NB4 (cell line): ENCODE data around the gene SV2C.
A peak's percentile ranks its signal among the peaks of the same experiment; 100 is the strongest.

Experiments
- DNase-seq: peaks from one replicate; pipeline ENCODE4 v3.0.0; 2010; ENCODE audit warnings: low read depth
- H3K4me3 ChIP-seq: one replicate; pipeline ENCODE4 v1.5.1; 2011; ENCODE audit warnings: mild to moderate bottlenecking, low read depth, low read length, moderate library complexity
- MYC ChIP-seq: IDR thresholded peaks from 2 replicates; pipeline ENCODE4 v1.6.1; 2011; ENCODE audit warnings: low read depth, low read length
- POLR2A ChIP-seq: IDR thresholded peaks from 2 replicates; pipeline ENCODE4 v1.6.1; 2011; ENCODE audit warnings: mild to moderate bottlenecking; ENCODE audit not compliant: insufficient read length; ENCODE audit errors: extremely low read depth
- TF ChIP-seq, protein P1 (sequence below): IDR thresholded peaks from one replicate; pipeline ENCODE4 v1.5.1; 2012; ENCODE audit warnings: low read depth, low read length
- TF ChIP-seq, protein P2 (sequence below): IDR thresholded peaks from 2 replicates; pipeline ENCODE4 v1.6.1; 2011; ENCODE audit warnings: low read depth, low read length

The SV2C gene

DNA sequence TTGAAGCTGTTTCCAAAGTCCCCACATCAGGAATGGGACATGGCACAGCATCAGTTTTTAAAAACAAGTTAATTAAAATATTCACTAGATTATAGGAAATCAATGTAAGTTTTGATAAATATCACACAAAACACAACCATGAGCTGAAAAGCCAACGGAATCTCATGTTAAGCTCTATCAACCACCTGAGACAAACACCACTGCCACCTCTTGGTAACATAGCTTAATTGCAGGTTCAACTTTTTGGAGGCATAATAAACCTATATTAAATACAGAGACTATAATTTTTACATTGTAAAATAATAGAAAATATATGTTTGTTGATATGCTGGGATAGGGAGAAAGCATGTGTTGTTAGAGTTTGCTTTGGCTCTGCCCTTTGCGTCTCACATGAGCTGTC is 126.1 kb downstream of the SV2C start:
- TF ChIP-seq, protein P1, sequence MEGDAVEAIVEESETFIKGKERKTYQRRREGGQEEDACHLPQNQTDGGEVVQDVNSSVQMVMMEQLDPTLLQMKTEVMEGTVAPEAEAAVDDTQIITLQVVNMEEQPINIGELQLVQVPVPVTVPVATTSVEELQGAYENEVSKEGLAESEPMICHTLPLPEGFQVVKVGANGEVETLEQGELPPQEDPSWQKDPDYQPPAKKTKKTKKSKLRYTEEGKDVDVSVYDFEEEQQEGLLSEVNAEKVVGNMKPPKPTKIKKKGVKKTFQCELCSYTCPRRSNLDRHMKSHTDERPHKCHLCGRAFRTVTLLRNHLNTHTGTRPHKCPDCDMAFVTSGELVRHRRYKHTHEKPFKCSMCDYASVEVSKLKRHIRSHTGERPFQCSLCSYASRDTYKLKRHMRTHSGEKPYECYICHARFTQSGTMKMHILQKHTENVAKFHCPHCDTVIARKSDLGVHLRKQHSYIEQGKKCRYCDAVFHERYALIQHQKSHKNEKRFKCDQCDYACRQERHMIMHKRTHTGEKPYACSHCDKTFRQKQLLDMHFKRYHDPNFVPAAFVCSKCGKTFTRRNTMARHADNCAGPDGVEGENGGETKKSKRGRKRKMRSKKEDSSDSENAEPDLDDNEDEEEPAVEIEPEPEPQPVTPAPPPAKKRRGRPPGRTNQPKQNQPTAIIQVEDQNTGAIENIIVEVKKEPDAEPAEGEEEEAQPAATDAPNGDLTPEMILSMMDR, result peak; percentile 30
- TF ChIP-seq MYC (no peak), POLR2A (no peak)
- TF ChIP-seq, protein P2, sequence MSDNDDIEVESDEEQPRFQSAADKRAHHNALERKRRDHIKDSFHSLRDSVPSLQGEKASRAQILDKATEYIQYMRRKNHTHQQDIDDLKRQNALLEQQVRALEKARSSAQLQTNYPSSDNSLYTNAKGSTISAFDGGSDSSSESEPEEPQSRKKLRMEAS, result no peak
- peak; percentile 24 for DNase-seq
- H3K4me3 ChIP-seq, result no peak overlapping the region

DNA sequence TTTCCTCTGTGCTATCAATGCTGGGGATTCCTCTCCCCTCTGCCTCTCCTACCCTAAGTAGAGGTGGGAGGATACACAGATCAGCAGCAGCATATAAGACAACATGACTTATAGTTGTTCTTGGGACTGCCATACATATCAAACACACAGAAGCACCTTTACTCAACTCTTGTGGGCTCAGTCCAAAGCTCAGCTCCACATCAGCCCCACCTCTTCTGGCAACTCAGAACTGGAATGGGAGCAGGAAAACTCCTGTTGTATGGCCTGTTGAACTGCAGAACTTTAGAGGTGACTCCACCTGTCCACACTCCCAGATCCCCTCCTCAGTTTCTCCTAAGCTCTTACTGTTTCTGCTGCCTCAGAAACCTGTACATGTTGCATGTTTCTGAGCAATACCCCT is 127.8 kb downstream of the SV2C start:
- TF ChIP-seq MYC (no peak), POLR2A (no peak)
- TF ChIP-seq, protein P1, result no peak
- TF ChIP-seq, protein P2, result no peak
- DNase-seq, result no peak
- no peak overlapping the region for H3K4me3 ChIP-seq

DNA sequence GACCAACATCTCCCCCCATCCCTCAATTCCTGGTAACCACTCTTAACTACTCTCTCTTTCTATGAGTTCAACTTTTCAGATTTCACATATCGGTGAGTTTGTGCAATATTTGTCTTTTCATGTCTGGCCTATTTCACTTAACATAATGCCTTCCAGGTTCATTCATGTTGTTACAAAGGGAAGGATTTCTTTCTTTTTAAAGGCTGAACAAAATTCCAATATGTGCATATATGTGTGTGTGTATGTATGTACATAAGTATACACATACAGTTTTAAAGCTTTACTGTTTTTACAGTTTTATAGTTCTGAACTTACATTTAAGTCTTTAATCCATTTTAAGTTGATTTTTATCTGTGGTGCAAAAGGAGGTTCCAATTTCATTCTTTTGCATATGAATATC is 130.7 kb downstream of the SV2C start:
- TF ChIP-seq, protein P1, result no peak
- TF ChIP-seq, protein P2, result no peak
- TF ChIP-seq MYC (no peak), POLR2A (no peak)
- H3K4me3 ChIP-seq, result no peak overlapping the region
- DNase-seq, result no peak

DNA sequence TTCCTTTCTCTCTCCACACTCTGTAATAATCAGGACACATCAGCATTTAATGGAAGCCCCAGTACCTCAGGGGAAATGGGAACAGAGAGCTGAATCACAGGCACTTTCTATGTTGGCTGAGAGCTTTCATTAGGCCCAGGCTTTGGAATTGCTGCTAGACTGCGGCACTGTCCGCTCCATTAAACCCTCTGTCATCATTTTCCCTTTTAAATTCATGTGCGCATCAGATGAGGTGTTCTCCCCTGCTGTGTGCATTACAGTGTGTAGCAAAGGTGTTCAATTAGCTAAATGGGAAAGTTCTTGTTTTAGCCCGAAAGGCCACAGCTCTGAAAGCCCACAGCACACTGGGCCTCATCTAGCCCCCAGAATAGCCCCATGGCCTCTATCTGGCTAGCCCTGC is 133.6 kb downstream of the SV2C start:
- DNase-seq, result no peak
- H3K4me3 ChIP-seq, result no peak overlapping the region
- TF ChIP-seq, protein P2, result no peak

DNA sequence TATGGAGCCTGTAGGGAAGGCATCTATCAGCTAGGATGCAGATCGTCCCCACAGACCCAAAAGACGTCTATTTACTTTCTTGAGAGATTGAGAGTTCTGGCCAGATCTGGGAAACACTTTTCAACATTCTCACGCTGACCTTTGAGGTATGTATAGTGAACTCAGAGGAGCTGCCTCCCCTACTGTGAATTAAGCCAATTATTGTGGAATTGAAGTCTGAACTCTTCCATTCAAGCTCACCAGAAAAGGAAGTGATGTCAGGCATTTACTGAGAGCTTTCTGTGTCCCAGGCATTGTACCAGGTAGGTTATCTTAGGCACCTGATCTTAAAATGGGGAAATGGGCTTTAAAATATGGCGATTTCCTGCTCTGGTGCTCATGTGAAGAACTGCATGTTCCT is 136.5 kb downstream of the SV2C start:
- H3K4me3 ChIP-seq, result no peak overlapping the region
- DNase-seq, result no peak
- TF ChIP-seq, protein P2, result no peak
- TF ChIP-seq MYC (no peak), POLR2A (no peak)
- TF ChIP-seq, protein P1, result no peak

DNA sequence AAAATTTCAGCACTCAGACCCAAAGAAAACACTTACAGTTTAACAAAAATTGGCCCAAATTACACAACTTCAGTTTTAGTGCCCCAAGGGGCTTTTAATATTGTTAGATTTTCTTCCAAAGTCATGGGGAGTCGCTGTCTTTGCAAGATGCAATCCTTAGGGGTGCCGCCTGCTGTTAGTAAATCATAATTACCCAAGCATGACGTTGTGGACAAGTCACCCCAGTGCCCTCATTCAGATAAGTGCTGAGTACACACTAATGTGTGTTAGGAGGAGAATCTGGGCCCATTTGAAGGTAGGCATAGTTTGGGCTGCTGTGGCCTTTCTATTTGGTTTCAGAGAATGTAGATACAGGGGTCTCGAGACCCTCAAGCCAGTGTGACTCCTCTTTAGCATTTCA is 138.1 kb downstream of the SV2C start:
- TF ChIP-seq, protein P1, result no peak
- no peak for TF ChIP-seq POLR2A
- TF ChIP-seq MYC, result no peak
- TF ChIP-seq, protein P2, result no peak
- peak; percentile 16 for DNase-seq
- no peak overlapping the region for H3K4me3 ChIP-seq
